Fibroblast of lung (primary cell): ENCODE results near the gene CCL18. TPM values are rescaled to one million over a fixed set of nuclear protein-coding genes. Genes with fewer than 3 reads are reported as not detected.
"Not testable (repeated sequence)": the region's sequence is repeated elsewhere in the genome, so short reads cannot be mapped to it uniquely, and the experiment has no call there.

Source experiments
- DNase-seq, 2 donors: peaks; one replicate each; pipeline versions ENCODE4 v3.0.0 to v3.0.0-alpha.2; 2010; ENCODE audit warnings: low read depth in 2 of 2
- H2AFZ ChIP-seq: 2 replicates; pipeline ENCODE4 v1.5.1; 2012; ENCODE audit warnings: low read length, control low read depth, inconsistent platforms
- H3K27ac ChIP-seq: 2 replicates; pipeline ENCODE4 v1.5.1; 2011; ENCODE audit warnings: low read length, control low read depth; ENCODE audit not compliant: insufficient read depth
- H3K27me3 ChIP-seq: 2 replicates; pipeline ENCODE4 v1.5.1; 2011; ENCODE audit warnings: mild to moderate bottlenecking, low read length; ENCODE audit not compliant: control insufficient read depth, insufficient read depth
- H3K36me3 ChIP-seq: 2 replicates; pipeline ENCODE4 v1.5.1; 2011; ENCODE audit warnings: low read length; ENCODE audit not compliant: control insufficient read depth, insufficient read depth
- H3K4me1 ChIP-seq: 2 replicates; pipeline ENCODE4 v1.5.1; 2011; ENCODE audit warnings: low read length; ENCODE audit not compliant: control insufficient read depth, insufficient read depth; ENCODE audit errors: extremely low read depth
- H3K4me2 ChIP-seq: 2 replicates; pipeline ENCODE4 v1.5.1; 2011; ENCODE audit warnings: low read length, control low read depth; ENCODE audit not compliant: insufficient read depth; ENCODE audit errors: extremely low read depth
- H3K4me3 ChIP-seq, 4 experiments: fragments of 200-600 bp in 1 of 4; sonication (generic) in 1 of 4; replicated peaks in 1 of 4; 2 replicates each; pipeline ENCODE4 v1.5.1; 2011 to 2016; ENCODE audit warnings: low read length in 4 of 4, low read depth in 3 of 4, mild to moderate bottlenecking in 3 of 4, control low read depth in 2 of 4, inconsistent platforms in 1 of 4, mixed read lengths in 1 of 4; ENCODE audit not compliant: insufficient read depth in 1 of 4; ENCODE audit errors: control extremely low read depth in 1 of 4
- H3K79me2 ChIP-seq: 2 replicates; pipeline ENCODE4 v1.5.1; 2012; ENCODE audit warnings: mild to moderate bottlenecking, low read length, inconsistent platforms; ENCODE audit not compliant: control insufficient read depth, insufficient read depth
- H3K9ac ChIP-seq: 2 replicates; pipeline ENCODE4 v1.5.1; 2011; ENCODE audit warnings: mild to moderate bottlenecking, low read length, control low read depth; ENCODE audit not compliant: insufficient read depth
- H3K9me3 ChIP-seq: 2 replicates; pipeline ENCODE4 v1.5.1; 2012; ENCODE audit warnings: low read depth, low read length; ENCODE audit not compliant: control insufficient read depth, insufficient read depth
- H4K20me1 ChIP-seq: 2 replicates; pipeline ENCODE4 v1.5.1; 2011; ENCODE audit warnings: low read length; ENCODE audit not compliant: control insufficient read depth, insufficient read depth; ENCODE audit errors: extremely low read depth
- EZH2 ChIP-seq: IDR thresholded peaks from 2 replicates; pipeline ENCODE4 v1.5.1; 2012; ENCODE audit warnings: low read length, control low read depth, mild to moderate bottlenecking; ENCODE audit errors: missing control alignments
- polyA minus RNA-seq: library from RNA; depleted of rRNA, polyadenylated mRNA; stranded (reverse); fragments of >200 nt; gene quantifications from 2 replicates; pipeline ENCODE4 v1.2.3, GENCODE V29; 2011; ENCODE audit warnings: low replicate concordance
- polyA plus RNA-seq, 2 donors: library from polyadenylated mRNA; depleted of rRNA in 1 of 2; stranded (reverse) in 1 of 2; unstranded in 1 of 2; fragments of >200 nt; gene quantifications; 2 replicates each; pipeline ENCODE4 v1.2.1, GENCODE V29; 2011 to 2012; ENCODE audit warnings: missing spikeins in 1 of 2
- total RNA-seq: library from RNA; depleted of rRNA; stranded (reverse); fragments of >200 nt; gene quantifications from 2 replicates; pipeline ENCODE4 v1.2.1, GENCODE V29; 2014
- TF ChIP-seq, protein P1 (sequence below), 2 donors: IDR thresholded peaks in 1 of 2; conservative IDR thresholded peaks in 1 of 2; 1 replicate in 1 of 2; 2 replicates in 1 of 2; pipeline ENCODE4 v1.5.1; 2011 to 2012; ENCODE audit warnings: low read length in 2 of 2, control low read depth in 1 of 2, inconsistent platforms in 1 of 2, low read depth in 1 of 2, mild to moderate bottlenecking in 1 of 2

The CCL18 gene, protein sequence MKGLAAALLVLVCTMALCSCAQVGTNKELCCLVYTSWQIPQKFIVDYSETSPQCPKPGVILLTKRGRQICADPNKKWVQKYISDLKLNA
- total RNA-seq = not detected in 2 replicates
- not detected in 2 replicates for polyA plus RNA-seq
- polyA plus RNA-seq (2012) = not detected in 2 replicates
- not detected in 2 replicates for polyA minus RNA-seq

DNA sequence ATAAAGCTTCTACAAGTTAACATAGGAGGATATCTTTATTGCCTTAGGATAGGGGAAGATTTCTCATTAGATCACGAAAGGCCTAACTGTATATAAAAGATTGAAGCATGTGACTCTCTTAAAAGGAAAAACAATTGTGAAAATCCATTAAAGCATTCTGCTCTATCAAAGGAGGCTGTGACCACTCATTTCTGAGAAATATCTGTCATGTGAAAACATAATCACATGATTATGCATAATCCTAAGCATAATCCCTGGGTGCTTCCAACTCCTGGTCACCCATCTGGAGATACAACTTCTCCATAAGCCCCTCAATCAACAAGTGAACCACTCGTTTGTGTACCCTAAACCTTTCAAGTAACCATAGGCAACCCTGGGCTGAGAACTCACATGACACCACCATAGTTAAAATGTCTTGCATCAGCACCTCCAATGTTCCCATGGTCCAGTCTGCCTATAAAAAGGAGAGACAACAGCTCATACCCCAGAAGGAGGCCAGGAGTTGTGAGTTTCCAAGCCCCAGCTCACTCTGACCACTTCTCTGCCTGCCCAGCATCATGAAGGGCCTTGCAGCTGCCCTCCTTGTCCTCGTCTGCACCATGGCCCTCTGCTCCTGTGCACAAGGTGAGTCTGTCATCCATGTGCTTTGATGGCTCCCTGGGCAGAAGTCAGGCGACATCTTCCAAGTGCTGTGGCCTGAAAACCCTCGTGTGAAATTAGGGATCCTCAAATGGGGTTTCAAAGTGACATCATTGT is at the start of gene CCL18:
Gene CCL18 (plus strand): TSS at position 487 of the 756 bp plus-strand sequence. CDS start 71 bp downstream, at position 558.
- H3K27me3 ChIP-seq = no peaks in the 10 kb centered on the region
- H2AFZ ChIP-seq = no peak within 1 kb of the TSS
- H3K9ac ChIP-seq = no peak within 1 kb of the TSS
- no peaks in the 10 kb centered on the region for H3K36me3 ChIP-seq
- no peak within 1 kb of the TSS for H3K4me2 ChIP-seq
- no peaks in the 10 kb centered on the region for H4K20me1 ChIP-seq
- TF ChIP-seq, protein P1, sequence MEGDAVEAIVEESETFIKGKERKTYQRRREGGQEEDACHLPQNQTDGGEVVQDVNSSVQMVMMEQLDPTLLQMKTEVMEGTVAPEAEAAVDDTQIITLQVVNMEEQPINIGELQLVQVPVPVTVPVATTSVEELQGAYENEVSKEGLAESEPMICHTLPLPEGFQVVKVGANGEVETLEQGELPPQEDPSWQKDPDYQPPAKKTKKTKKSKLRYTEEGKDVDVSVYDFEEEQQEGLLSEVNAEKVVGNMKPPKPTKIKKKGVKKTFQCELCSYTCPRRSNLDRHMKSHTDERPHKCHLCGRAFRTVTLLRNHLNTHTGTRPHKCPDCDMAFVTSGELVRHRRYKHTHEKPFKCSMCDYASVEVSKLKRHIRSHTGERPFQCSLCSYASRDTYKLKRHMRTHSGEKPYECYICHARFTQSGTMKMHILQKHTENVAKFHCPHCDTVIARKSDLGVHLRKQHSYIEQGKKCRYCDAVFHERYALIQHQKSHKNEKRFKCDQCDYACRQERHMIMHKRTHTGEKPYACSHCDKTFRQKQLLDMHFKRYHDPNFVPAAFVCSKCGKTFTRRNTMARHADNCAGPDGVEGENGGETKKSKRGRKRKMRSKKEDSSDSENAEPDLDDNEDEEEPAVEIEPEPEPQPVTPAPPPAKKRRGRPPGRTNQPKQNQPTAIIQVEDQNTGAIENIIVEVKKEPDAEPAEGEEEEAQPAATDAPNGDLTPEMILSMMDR (conservative IDR thresholded peaks at IDR 0.05 in 1 of 2, IDR thresholded peaks at IDR 0.05 in 1 of 2; ENCODE audit: low read depth in 1 of 2, low read length in 2 of 2) = no peak
- no peak for TF ChIP-seq EZH2
- no peaks in the 10 kb centered on the region for H3K79me2 ChIP-seq
- H3K9me3 ChIP-seq = no peaks in the 10 kb centered on the region
- no peak within 1 kb of the TSS for H3K4me3 ChIP-seq
- no peaks in the 10 kb centered on the region for H3K4me1 ChIP-seq
- no peak for DNase-seq
- H3K27ac ChIP-seq = no peak within 1 kb of the TSS

DNA sequence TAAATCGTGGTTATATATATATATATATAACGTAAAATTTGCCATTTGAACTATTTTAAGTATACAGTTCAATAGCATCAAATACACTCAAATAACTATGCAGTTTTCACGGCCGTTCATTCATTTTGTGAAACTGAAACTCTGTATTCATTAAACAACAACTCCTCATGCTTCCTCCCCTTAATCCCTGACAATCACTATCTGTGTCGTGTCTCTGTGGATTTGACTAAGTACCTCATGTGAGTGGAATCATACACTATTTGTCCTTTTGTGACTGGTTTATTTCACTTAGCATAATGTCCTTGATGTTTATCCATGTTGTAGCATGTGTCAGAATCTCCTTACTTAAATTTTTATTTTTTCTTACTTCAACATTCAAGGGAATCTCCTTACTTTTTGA is 49.1 kb upstream of the CCL18 start:
- no peak overlapping the region for H3K27ac ChIP-seq

DNA sequence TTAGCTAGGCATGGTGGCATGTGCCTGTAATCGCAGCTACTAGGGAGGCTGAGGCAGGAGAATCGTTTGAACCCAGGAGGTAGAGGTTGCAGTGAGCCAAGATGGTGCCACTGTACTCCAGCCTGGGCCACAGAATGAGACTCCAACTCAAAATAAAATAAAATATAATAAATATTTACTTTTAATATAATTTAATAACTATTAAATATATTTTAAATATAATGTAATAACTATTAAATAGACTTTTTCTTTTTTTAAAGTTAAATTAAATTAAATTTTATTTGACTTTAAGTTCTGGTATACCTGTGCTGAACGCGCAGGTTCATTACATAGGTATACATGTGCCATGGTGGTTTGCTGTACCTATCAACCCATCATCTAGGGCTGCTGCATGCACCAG is 48.2 kb upstream of the CCL18 start:
- H3K27me3 ChIP-seq, H3K36me3 ChIP-seq, H3K27ac ChIP-seq, H3K4me2 ChIP-seq, H3K4me3 ChIP-seq, H3K9me3 ChIP-seq, DNase-seq, H3K9ac ChIP-seq, H4K20me1 ChIP-seq, H2AFZ ChIP-seq, H3K79me2 ChIP-seq, H3K4me1 ChIP-seq: not testable (repeated sequence)

More for the DNA sequence above, 49.1 kb upstream of the CCL18 start:
- no peak overlapping the region for H3K9ac ChIP-seq
- H3K9me3 ChIP-seq = no peaks in the 10 kb centered on the region
- H3K79me2 ChIP-seq = no peaks in the 10 kb centered on the region
- H3K4me2 ChIP-seq = no peak overlapping the region
- H3K4me3 ChIP-seq = no peak overlapping the region
- no peaks in the 10 kb centered on the region for H3K4me1 ChIP-seq
- TF ChIP-seq, protein P1 (conservative IDR thresholded peaks at IDR 0.05 in 1 of 2, IDR thresholded peaks at IDR 0.05 in 1 of 2; ENCODE audit: low read depth in 1 of 2, low read length in 2 of 2) = no peak
- TF ChIP-seq EZH2 = no peak
- no peak for DNase-seq
- no peaks in the 10 kb centered on the region for H3K36me3 ChIP-seq
- H2AFZ ChIP-seq = no peak overlapping the region
- H3K27me3 ChIP-seq = no peaks in the 10 kb centered on the region
- H4K20me1 ChIP-seq = no peaks in the 10 kb centered on the region
